NCI-H510A treated with DMSO at 0.1 percent for 48 hours (cell line): ENCODE measurements around the gene XKR7.

ENCODE experiments used
- DNase-seq: peaks from one replicate; lab custom pipeline; 2025; lab: John Stamatoyannopoulos, UW

XKR7 gene

GRCh38 chr20:31945319-31945718 is 22.6 kb upstream of the XKR7 start:
- DNase-seq: no peak

GRCh38 chr20:31945785-31946184 is 22.2 kb upstream of the XKR7 start:
- no peak for DNase-seq

DNA sequence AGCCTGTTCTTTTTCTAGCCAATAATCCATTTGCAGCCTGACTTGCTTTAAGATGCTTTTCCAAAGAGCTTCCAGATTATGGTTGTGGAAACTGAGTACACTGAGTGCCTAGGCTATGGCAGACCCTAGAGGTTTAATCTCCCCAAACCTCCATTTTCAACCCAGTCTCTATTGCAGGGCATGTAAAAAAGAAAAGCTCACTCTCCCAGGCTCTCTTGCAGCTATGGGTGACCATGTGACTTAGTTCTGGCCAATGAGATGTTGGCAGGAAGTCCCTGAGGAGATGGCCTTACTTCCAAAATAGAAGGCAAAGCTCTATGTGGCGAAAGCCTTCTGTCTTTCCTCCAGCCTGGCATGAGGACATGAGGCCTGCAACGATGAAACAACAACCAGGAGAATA is 19.9 kb upstream of the XKR7 start:
- no peak for DNase-seq

GRCh38 chr20:31949877-31950646 is 17.9 kb upstream of the XKR7 start:
- DNase-seq: no peak

- DNase-seq: no peak
Measured at GRCh38 chr20:31951203-31951529, 16.8 kb upstream of the XKR7 start.

DNA sequence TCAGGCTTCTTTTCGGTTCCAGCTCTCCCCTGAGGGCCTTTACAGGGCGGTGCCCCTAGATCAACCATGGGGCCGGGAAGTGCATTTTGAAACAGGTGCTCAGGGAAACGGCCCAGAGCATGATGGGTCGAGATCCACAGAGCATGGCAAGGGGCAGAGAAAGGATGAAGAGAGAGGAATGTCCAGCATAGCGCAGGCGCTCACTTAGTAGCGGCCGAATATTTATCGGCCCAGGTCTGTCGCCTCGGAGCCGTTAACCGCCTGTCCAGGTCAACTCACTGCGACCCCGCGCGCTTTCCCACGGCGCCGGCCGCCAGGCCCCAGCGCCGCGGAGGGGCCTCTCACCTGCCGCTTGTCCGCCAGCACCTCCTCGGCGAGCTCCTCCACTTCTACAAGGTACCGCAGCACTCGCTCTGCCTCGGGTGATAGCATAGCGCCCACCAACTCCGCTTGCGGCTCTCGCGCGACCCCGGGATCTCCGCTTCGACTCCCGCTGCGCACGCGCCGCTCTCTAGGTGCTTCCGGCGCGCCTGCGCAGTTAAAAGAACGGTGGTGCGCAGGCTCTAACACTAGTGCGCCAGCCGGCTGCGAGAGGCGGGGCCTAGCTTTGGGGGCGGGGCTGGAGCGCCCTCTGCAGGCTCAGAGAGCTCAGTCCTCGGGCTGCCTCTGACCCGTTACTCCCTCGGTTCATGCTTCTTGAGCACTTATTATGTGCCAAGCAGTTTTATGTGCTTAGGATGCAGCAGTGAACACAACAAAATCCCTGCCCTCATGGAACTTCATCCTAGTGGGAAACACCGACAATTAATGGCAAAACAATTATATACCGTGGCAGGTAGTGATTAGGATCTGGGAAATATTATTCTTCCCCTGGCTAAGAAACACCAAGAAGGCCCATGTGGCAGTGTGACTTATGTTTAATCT is 16.2 kb upstream of the XKR7 start, which contains the start of gene PDRG1:
Gene PDRG1 (minus strand): TSS at position 517 of the 924 bp plus-strand sequence. CDS start 85 bp downstream, at position 432.
- DNase-seq: peak; percentile 90

GRCh38 chr20:31953556-31954148 is 14.3 kb upstream of the XKR7 start:
- no peak for DNase-seq

DNA sequence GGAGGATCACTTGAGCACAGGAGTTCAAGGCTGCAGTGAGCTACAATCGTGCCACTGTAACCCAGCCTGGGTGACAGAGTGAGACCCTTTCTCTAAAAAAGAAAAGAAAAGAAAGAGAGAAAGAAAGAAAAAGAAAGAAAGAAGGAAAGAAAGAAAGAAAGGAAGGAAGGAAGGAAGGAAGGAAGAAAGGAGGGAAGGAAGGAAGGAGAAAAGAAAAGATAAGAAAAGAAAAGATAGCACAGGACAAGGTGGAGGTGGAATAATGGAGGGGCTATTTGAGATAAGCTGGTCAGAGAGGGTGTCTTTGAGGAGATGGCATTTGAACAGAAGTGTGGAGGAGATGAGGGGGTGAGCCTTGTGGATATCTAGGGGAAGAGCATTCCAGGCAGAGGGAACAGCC is 13.5 kb upstream of the XKR7 start:
- no peak for DNase-seq

DNA sequence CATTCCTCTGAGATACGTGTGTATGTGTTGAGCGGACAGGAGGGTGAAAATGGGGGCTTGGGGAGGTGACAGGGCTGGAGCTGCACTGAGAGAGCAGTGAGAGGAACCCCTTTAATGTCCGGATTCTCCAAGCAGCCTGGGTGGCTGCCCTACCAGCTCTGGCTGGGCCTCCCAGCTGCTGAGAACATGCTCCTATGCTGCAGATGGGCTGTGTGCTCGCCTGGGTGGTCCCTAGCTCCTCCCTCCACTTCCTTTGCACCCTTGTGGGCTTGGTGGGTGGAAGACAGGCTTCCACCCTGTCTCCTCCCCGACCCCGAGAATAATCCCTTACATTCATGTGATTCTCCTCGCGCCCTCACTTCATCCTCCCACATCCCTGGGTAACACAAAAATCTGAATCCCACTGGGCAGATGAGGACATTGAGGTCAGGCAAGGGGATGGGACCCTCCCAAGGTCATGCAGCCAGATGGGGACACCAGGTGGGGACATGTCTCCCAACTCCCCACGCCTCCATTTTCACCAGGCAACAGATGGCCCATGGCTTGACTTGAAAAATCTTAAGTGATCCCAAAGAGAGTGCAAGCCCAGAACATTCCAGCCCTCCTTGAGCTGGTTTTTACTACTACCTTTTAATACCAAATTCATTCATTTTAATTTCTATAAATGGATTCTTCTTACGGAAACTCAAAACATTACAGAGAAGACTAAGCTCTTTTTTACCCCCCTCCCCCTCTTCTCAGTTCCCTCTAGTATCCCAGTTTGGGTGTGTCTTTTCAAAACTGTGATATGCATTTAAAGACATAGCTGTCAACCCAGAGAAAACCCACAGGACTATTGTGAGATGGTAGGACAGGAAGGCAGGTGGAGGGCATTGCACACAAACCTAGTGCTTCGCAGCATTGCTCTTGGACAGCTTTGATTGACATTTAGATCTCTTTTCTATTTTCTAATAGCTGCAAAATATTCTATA is 11.1 kb upstream of the XKR7 start:
- DNase-seq: no peak

DNA sequence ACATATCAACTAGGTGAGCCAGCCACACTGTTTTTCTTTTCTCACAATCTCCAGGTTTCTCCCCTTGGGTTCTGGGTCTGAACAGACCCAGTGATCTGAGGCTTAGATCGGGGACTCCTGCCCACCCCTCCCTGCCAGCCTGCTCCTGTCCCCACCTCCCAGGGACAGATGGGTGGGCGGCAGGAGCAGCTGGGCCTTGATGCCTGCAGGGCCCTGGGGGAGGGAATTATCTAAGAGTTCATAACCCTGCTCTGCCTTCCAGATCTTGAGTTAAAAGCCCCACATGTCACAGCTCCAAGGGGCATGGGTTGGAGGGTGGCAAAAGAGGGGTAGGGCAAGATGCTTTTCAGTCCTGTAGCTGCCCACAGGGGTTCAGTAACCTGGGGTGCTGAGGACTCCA is 5.2 kb upstream of the XKR7 start:
- no peak for DNase-seq

DNA sequence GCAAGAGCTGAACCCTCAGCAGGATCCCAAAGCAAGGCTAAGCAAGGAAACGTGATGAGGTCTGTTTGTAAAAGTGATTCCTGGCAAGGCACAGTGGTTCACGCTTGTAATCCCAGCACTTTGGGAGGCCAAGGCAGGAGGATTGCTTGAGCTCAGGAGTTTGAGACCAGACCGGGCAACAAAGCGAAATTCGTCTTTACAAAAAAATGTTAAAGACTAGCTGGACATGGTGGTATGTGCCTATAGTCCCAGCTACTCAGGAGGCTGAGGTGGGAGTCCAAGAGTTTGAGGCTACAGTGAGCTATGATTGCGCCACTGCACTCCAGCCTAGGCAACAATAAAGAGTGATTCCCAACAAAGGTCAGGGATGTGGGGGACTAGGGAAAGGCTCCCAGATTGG is 4.1 kb upstream of the XKR7 start:
- DNase-seq: no peak

- peak; percentile 31 for DNase-seq
Measured at GRCh38 chr20:31966991-31967655, 828 bp upstream of the XKR7 start.

- peak; percentile 27 for DNase-seq
Measured at GRCh38 chr20:31968291-31969126, 558 bp downstream of the XKR7 start.

DNA sequence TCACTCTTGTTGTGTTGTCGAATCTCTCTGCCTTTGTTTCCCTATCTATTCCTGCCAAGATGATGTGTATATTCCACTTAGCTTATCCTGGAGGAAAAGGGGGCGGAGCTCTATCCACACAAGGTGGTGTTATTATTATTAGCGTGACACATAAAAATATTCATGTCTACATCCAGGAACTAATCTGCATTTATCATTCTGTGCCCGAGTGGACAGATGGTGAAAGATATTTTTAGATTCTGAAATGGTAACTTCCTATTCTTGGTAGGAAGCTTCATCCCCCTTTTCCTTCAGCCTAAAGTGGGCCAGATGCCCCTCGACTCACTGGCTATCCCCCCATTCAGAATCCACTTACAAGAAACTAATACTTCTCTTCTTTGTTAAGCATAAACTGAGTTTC is 2.0 kb downstream of the XKR7 start:
- DNase-seq: no peak

DNA sequence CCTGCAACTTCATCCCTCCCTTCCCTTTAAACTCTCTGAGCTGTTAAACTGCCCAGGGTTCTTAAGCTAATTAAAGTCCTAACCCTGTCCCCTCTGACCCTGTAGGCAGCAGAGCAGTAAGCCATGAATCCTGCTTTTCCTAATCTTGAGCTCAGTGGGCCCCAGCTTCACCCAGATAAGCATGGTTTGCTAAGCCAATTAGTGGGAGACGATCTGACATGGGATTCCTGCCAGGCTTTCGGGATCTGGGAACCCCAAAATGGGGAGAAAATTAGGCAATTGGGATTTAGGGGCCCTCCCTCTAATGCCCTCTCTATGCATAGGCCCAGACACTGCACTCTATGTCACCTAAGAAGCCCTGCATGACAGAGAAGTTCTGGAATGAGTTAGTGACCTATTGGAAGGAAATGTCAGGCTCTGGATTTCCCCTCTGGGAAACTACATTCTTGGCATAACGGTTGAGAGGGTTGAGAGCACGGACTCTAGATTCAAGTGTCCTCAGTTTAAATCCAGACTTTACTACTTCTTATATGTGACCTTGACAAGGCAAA is 4.6 kb downstream of the XKR7 start:
- DNase-seq: no peak

DNA sequence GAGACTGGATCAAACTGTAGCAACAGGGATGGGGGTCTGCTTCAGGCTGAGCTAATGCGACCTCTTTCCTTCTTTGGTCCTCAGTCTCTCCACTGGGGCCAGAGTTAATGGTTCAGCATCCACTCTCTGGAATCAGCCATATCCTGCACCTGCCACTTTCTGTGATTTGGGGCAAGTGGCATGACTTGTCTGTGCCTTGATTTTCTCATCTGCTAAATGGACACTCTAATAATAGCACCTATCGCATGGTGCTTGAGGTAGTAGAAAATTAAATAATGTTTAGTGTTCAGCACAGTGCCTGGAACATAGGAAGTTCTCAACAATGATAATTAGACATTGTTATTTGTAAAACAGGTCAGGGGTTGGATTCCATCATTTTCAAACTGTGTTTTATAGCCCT is 6.3 kb downstream of the XKR7 start:
- no peak for DNase-seq

DNA sequence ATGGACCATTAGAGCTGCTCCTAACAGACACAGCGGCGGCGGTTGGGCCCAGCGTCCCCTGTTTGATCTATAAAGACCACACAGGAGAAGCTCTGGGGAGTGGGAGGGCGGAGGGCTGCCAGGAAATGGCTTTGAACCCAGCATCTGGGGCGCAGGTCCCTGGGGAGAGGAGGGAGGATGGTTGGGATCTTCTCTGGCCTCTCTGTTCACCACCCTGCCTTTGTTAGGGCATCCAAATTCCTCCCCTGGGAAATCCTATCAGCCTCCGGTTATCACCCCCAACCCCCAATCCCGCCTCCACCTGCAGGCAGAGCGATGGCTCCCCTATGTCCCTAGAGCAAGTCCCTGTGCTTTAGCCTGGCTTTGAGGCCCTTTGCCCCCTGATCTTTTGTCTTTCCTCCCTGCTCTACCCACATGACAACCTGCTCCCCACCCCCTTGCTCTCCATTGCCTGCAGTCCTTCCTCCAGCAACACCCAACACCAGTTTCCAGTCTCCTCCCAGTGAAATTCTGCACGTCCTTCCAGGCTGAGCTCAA is 7.1 kb downstream of the XKR7 start:
- no peak for DNase-seq

DNA sequence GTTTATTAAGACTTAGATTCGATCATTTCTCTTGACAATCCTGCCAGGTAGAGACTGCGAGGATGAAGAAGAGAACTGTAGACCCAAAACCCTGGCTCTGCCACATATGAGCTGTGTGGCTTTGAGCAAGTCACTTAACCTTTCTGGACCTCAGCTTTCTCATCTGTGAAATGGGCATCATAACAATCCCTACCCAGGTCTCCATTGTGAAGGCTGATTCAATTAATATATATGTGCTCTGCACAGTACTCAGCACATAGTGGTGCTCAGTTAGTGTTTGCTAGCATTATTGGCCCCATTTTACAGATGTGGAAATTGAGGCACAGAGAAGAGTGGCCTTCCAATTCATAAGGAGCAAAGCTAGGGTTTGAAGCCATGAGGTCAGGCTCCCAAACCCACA is 7.9 kb downstream of the XKR7 start:
- DNase-seq: no peak

DNA sequence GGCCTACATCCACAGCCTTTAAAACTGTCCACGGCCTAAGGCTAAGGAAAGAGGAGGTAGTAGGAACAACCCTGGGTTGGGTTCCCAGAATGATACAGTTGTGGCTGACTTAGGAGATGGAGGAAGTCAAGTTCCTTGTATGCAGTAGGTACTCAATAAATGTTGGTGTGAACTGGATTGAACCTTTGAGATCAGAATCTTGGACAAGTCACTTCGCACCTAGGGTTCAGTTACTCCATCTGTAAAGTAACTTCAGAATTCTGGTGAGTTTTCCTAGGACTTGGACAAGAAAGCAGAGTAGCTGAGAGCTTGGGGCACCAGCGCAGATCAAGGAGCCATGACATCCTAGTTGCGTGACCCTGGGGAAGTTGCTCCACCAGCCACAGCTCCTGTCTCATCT is 9.1 kb downstream of the XKR7 start:
- no peak for DNase-seq
